ENCODE measurements around the gene FOXF1.

Gene FOXF1

GRCh38 chr16:86520317-86521210, 10.2 kb downstream of the FOXF1 start:
- Histone ChIP-seq H3K9ac (ENCODE audit: low read depth, low read length) (no peak overlapping the region), H3K27me3 (ENCODE audit: insufficient read depth, low read length) (peaks cover 44% of the 10 kb centered on the region), H3K4me3 (ENCODE audit: low read length) (no peak overlapping the region), H3K27ac (ENCODE audit: low read depth, low read length) (no peak overlapping the region), H3K36me3 (ENCODE audit: insufficient read depth, low read length) (no peaks in the 10 kb centered on the region), H3K4me1 (ENCODE audit: insufficient read depth, low read length) (peaks cover 4% of the 10 kb centered on the region; the same call in 1 of the 2 replicates), H3K9me3 (ENCODE audit: insufficient read depth, low read depth, low read length) (no peaks in the 10 kb centered on the region)
- 73% methylated on average over 28 of the region's 30 CpGs for WGBS

GRCh38 chr16:86521236-86522197, 11.2 kb downstream of the FOXF1 start:
- no peaks in the 10 kb centered on the region for H3K36me3 ChIP-seq (ENCODE audit: insufficient read depth, low read length)
- H3K27me3 ChIP-seq (ENCODE audit: insufficient read depth, low read length), result peaks cover 35% of the 10 kb centered on the region
- H3K4me1 ChIP-seq (ENCODE audit: insufficient read depth, low read length), result peaks cover under 1% of the 10 kb centered on the region; the same call in 1 of the 2 replicates
- no peak overlapping the region for H3K27ac ChIP-seq (ENCODE audit: low read depth, low read length)
- 89% methylated on average over 34 of the region's 35 CpGs for WGBS
- H3K9ac ChIP-seq (ENCODE audit: low read depth, low read length), result no peak overlapping the region
- H3K9me3 ChIP-seq (ENCODE audit: insufficient read depth, low read depth, low read length), result no peaks in the 10 kb centered on the region
- H3K4me3 ChIP-seq (ENCODE audit: low read length), result no peak overlapping the region

GRCh38 chr16:86522634-86523033, 12.3 kb downstream of the FOXF1 start:
- Histone ChIP-seq H3K27ac (ENCODE audit: low read depth, low read length) (no peak overlapping the region), H3K27me3 (ENCODE audit: insufficient read depth, low read length) (peaks cover 24% of the 10 kb centered on the region), H3K9me3 (ENCODE audit: insufficient read depth, low read depth, low read length) (no peaks in the 10 kb centered on the region), H3K36me3 (ENCODE audit: insufficient read depth, low read length) (no peaks in the 10 kb centered on the region), H3K4me3 (ENCODE audit: low read length) (no peak overlapping the region), H3K4me1 (ENCODE audit: insufficient read depth, low read length) (no peaks in the 10 kb centered on the region), H3K9ac (ENCODE audit: low read depth, low read length) (no peak overlapping the region)
- 87% methylated on average over 16 of the region's 16 CpGs for WGBS

GRCh38 chr16:86523166-86523740, 12.9 kb downstream of the FOXF1 start:
- Histone ChIP-seq H3K4me1 (ENCODE audit: insufficient read depth, low read length) (no peaks in the 10 kb centered on the region), H3K9me3 (ENCODE audit: insufficient read depth, low read depth, low read length) (no peaks in the 10 kb centered on the region), H3K9ac (ENCODE audit: low read depth, low read length) (no peak overlapping the region), H3K27ac (ENCODE audit: low read depth, low read length) (no peak overlapping the region), H3K27me3 (ENCODE audit: insufficient read depth, low read length) (peaks cover 18% of the 10 kb centered on the region), H3K4me3 (ENCODE audit: low read length) (no peak overlapping the region), H3K36me3 (ENCODE audit: insufficient read depth, low read length) (no peaks in the 10 kb centered on the region)
- 77% methylated on average over 5 of the region's 5 CpGs for WGBS

DNA sequence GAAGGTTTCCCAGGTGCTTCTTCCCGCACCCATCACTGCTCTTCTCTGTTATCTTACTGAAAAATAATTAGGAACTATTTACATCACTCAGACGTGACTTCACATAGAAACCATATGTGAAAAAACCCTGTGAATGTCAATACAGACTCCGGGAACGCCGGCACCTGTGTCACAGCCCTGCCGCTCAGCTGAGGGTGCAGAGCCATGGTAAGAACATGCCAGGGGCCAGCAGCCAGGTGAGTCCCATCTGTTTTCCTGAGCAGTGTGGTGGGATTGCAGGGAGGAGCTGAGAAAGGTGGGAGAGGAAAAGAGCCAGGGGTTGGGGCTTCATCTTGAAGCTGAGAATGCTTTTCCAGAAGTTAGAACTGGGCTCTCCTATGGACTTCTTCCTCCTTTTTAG, 13.7 kb downstream of the FOXF1 start:
- Histone ChIP-seq H3K27me3 (ENCODE audit: insufficient read depth, low read length) (peaks cover 10% of the 10 kb centered on the region), H3K36me3 (ENCODE audit: insufficient read depth, low read length) (no peaks in the 10 kb centered on the region), H3K4me3 (ENCODE audit: low read length) (no peak overlapping the region), H3K9me3 (ENCODE audit: insufficient read depth, low read depth, low read length) (no peaks in the 10 kb centered on the region), H3K27ac (ENCODE audit: low read depth, low read length) (no peak overlapping the region), H3K9ac (ENCODE audit: low read depth, low read length) (no peak overlapping the region), H3K4me1 (ENCODE audit: insufficient read depth, low read length) (no peaks in the 10 kb centered on the region)
- 86% methylated on average over 6 of the region's 6 CpGs for WGBS

DNA sequence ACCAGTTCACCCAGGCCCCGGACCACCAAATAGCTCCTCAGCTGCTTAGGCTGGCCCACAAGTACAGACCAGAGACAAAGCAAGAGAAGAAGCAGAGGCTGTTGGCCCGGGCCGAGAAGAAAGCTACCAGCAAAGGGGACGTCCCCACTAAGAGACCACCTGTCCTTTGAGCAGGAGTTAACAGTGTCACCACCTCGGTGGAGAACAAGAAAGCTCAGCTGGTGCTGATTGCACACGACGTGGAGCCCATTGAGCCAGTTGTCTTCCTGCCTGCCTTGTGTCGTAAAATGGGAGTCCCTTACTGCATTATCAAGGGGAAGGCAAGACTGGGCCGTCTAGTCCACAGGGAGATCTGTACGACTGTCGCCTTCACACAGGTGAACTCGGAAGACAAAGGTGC, 15.4 kb downstream of the FOXF1 start:
- WGBS, result 68% methylated on average over 12 of the region's 12 CpGs
- H3K27me3 ChIP-seq (ENCODE audit: insufficient read depth, low read length), result no peaks in the 10 kb centered on the region

DNA sequence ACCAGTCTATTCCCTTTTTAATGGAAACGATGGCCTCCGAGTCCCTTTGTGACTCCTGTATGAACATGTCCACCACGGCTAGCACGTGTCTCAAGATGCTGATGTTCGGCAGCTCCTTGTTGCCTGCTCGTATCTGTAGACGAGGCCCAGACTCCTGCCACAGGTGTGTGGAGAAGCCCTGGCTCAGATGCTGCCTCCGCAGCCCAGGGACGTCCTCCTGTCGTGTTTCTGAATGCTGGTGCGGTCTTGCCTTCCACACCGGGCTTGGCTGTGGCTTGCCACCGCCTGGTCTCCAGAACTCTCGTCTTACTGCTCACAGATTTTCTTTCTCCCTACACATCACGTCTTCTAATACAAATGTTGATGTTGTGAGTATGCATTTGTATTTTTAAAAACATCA, 17.0 kb downstream of the FOXF1 start:
- WGBS, result 93% methylated on average over 14 of the region's 15 CpGs
- Histone ChIP-seq H3K36me3 (ENCODE audit: insufficient read depth, low read length) (no peaks in the 10 kb centered on the region), H3K27me3 (ENCODE audit: insufficient read depth, low read length) (no peaks in the 10 kb centered on the region), H3K9ac (ENCODE audit: low read depth, low read length) (no peak overlapping the region), H3K4me1 (ENCODE audit: insufficient read depth, low read length) (no peaks in the 10 kb centered on the region), H3K27ac (ENCODE audit: low read depth, low read length) (no peak overlapping the region), H3K9me3 (ENCODE audit: insufficient read depth, low read depth, low read length) (no peaks in the 10 kb centered on the region), H3K4me3 (ENCODE audit: low read length) (no peak overlapping the region)

More for the DNA sequence above, 15.4 kb downstream of the FOXF1 start:
- no peak overlapping the region for H3K27ac ChIP-seq (ENCODE audit: low read depth, low read length)
- no peaks in the 10 kb centered on the region for H3K9me3 ChIP-seq (ENCODE audit: insufficient read depth, low read depth, low read length)
- H3K36me3 ChIP-seq (ENCODE audit: insufficient read depth, low read length), result no peaks in the 10 kb centered on the region
- H3K4me1 ChIP-seq (ENCODE audit: insufficient read depth, low read length), result no peaks in the 10 kb centered on the region
- H3K4me3 ChIP-seq (ENCODE audit: low read length), result no peak overlapping the region
- no peak overlapping the region for H3K9ac ChIP-seq (ENCODE audit: low read depth, low read length)

DNA sequence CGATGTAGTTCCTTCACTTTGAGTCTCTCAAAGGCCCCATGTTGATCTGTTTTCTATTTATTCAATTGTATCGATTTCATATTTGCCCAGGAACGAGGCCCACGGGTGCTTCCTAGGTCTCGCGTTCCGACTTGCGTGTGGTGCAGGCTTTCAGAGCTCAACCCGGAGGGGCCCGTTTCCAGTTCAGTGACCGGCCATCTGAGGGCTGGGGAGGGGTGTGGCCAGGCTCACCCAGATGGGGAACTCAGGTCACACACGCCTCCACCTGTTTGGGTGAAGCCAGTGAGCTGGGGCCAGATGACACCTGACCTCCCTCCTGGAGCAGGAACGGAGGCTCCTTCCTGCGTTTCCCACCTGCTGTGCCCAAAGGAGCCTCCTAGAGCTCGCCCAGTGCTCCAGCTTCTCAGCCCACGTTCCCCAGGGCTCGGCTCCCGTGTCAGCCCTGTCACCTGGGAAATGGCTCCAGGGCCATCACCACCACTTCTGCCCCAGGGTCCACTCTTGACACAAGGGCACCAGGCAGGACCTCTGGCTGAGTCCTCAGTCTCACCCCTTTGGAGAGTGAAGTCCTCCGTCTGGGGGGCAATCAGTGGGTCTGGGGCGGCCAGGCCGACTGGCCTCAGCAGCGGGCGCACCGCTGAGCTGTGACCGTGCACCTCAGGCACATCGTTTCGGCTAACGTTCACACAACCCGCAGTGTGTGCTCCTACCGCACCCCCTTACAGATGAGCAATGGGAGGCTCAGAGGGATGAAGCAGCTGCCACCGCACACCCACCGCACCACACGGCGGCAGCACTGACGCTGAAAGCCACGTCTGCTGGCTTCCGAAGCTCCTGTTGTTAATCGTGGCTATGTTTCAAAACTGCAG, 18.0 kb downstream of the FOXF1 start:
- Histone ChIP-seq H3K4me1 (ENCODE audit: insufficient read depth, low read length) (no peaks in the 10 kb centered on the region), H3K27me3 (ENCODE audit: insufficient read depth, low read length) (no peaks in the 10 kb centered on the region), H3K36me3 (ENCODE audit: insufficient read depth, low read length) (no peaks in the 10 kb centered on the region), H3K9ac (ENCODE audit: low read depth, low read length) (no peak overlapping the region), H3K4me3 (ENCODE audit: low read length) (no peak overlapping the region), H3K9me3 (ENCODE audit: insufficient read depth, low read depth, low read length) (no peaks in the 10 kb centered on the region), H3K27ac (ENCODE audit: low read depth, low read length) (no peak overlapping the region)
- 95% methylated on average over 38 of the region's 38 CpGs for WGBS

GRCh38 chr16:86529160-86529559, 18.8 kb downstream of the FOXF1 start:
- Histone ChIP-seq H3K4me3 (ENCODE audit: low read length) (no peak overlapping the region), H3K27ac (ENCODE audit: low read depth, low read length) (no peak overlapping the region), H3K36me3 (ENCODE audit: insufficient read depth, low read length) (no peaks in the 10 kb centered on the region), H3K4me1 (ENCODE audit: insufficient read depth, low read length) (no peaks in the 10 kb centered on the region), H3K27me3 (ENCODE audit: insufficient read depth, low read length) (no peaks in the 10 kb centered on the region), H3K9me3 (ENCODE audit: insufficient read depth, low read depth, low read length) (no peaks in the 10 kb centered on the region), H3K9ac (ENCODE audit: low read depth, low read length) (no peak overlapping the region)
- 83% methylated on average over 8 of the region's 8 CpGs for WGBS
